Fibroblast of peridontal ligament (primary cell): ENCODE measurements around the gene OPA1.
A peak's percentile ranks its signal among the peaks of the same experiment; 100 is the strongest.
"Not testable (repeated sequence)": the region's sequence is repeated elsewhere in the genome, so short reads cannot be mapped to it uniquely, and the experiment has no call there.

ENCODE experiments used
- DNase-seq: peaks from one replicate; pipeline ENCODE4 v3.0.0-alpha.2; 2010; ENCODE audit errors: extremely low read depth

Gene OPA1

DNA sequence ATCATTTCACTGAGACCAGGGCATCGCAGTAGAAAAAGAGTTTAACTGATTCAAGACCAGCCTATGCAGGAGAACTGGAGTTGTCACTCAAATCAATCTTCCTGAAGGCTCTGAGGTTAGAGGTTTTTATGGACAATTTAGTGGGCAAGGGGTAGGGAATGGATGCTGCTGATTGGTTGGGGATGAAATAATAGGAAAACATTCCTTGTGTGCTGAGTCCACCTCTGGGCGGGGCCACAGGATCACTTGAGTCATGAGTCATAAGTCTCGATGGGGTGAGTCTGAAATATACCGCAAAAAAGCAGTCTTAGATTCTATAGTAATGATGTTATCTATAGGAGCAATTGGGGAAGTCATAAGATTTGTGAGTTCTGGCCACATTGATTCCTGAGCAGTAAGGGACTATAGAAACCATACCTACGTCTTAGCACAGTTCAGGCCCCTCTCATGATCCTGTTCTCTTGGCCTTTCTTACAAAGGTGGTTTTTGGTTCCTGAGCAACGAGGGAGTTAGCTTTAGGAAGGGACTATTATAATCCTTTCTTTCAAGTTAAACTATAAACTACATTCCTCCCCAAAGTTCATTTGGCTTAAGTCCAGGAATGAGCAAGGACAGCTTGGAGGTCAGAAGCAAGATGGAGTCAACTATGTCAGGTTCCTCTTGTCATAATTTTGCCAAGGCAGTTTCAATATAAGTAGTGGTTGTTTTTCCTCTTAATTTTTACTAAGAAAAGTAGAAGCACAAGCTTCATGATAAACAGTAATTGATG is 2.7 kb upstream of the OPA1 start:
- peak; percentile 35 for DNase-seq

DNA sequence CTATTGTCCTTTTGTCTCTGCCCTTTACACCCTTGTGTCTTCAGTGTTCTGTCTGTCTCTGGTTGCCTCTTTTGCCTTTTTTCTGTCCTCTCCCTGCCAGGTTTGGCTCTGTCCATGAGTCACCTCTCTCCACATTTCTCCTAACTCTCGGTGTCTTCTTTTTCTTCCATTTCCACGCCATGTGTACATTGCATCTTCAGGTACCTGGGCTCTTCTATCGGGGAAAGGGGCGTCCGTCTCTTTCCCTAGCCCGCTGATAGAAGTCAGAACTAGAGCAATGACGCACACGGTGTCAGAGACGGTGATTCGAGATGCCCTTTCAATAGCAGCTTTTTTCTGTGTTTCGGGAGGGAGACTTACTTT is 641 bp downstream of the OPA1 start:
- DNase-seq, result peak; percentile 45

DNA sequence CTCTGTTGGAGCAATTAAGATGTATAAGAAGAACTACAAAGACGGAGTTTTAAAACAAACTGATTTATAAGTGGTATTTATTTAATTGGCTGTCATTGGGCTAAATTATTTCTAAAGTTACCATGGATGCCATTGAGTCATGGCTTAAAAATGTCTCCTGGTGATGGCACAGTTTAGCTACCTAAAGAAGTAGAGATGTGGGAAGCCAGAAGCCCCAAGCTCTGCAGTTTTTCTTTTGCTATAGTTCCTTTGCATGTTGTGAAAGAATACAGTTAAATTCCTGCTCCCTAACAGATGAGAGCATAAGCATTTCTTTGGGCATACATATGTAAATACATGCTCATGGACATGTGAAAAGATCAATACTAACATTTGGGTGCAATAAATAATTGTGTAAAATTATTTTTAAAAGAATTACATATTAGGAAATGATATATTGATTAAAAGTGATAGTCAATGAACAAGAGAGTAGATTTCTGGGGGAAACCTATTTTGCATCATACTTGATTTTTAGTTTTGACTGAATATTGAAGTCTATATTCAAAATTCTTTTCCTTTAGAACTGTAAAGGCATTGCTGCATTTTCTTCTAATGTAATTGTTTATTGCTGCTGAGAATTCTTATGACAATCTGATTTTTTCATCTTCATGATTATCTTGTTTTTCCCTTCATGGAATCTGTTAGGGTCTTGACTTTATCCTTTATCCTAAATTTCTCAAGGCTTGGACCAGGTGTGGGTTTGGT is 2.1 kb downstream of the OPA1 start:
- DNase-seq, result peak; percentile 13

DNA sequence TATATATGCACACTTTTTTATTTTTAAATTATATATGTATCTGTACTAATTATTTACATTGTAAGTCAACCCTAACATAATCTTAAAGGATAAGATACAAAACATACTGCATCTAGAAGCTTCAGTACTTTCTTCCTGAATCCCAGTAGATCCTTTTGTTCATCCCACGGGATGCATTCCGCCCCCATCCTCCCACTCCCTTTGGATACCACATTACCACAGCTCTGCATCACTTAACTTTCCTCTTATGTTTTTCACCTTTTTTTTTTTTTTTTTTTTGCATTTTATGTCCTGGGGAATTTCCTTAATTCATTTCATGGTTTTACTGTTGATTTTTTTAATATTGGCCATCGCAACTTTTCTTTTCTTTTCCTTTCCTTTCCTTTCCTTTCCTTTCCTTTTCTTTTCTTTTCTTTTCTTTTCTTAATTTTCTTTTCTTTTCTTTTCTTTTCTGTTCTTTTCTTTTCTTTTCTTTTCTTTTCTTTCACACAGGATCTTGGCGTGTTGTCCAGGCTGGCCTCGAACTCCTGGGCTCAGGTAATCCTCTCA is 3.0 kb downstream of the OPA1 start:
- DNase-seq, result no peak

DNA sequence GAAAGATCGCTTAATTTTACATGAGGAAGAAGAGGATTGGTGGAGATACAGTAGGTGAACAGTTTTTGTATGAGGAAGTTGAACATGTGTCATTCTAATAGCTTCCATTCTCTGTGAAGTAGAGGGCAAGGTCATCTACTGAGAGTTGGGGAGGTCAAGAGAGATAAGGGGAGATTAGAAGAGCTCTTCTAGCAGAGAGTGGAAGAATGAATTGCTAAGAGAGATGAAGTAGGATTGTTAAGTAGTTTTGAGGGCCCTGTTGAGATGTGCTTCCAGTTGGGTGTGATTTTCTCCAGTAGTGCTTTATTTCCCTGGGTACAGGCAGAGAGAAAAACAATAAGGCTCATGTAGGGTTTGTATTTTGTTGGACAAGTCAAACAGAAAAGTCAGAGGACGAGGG is 5.2 kb downstream of the OPA1 start:
- DNase-seq, result no peak

DNA sequence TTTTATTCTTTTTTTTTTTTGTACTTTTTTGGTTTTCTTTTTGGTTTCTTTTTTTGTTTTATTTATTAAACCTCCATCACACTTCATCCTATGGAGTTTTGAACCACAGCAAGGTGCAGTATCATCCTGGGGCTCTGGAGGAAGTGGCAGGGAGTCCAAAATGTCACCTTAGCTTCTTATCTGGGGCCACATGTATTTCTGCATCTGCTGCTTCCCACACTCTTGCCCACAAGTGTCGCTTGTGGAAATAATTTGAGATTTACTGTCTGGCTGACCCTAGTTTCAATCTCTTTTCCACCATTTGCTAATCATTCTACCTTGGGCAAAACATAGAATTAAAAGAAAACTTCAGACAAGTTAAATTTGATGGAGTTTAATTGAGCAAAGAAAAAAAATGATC is 6.4 kb downstream of the OPA1 start:
- DNase-seq, result no peak

DNA sequence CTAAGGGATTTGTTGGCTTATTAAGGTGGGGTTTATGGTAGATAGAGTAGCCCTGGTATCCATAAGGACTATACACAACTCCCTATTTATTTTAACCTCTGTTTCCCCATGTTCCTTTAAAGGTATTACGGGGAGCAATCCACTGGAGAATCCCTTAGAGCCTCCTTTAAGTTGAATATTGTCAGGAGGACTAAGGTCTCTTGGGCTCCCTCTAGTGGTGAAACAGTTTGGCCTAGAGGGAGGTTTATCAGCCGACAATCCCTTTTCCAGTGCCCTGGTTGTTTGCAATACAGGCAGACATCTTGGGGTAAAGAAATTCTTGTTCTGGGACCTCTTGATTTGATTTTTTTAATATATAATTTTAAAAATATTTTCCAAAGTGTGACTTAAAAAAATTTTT is 12.9 kb downstream of the OPA1 start:
- DNase-seq, result peak; percentile 72

DNA sequence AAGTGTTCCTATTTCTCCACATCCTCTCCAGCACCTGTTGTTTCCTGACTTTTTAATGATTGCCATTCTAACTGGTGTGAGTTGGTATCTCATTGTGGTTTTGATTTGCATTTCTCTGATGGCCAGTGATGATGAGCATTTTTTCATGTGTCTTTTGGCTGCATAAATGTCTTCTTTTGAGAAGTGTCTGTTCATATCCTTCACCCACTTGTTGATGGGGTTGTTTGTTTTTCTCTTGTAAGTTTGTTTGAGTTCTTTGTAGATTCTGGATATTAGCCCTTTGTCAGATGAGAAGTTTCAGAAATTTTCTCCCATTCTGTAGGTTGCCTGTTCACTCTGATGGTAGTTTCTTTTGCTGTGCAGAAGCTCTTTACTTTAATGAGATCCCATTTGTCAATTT is 13.9 kb downstream of the OPA1 start:
- not testable (repeated sequence) for DNase-seq

DNA sequence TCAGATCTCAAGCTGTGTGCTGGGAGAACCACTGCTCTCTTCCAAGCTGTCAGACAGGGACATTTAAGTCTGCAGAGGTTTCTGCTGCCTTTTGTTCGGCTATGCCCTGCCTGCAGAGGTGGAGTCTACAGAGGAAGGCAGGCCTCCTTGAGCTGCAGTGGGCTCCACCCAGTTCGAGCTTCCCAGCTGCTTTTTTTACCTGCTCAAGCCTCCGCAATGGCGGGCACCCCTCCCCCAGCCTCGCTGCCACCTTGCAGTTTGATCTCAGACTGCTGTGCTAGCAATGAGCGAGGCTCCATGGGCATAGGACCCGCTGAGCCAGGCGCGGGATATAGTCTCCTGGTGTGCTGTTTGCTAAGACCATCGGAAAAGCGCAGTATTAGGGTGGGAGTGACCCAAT is 17.5 kb downstream of the OPA1 start:
- DNase-seq, result not testable (repeated sequence)

DNA sequence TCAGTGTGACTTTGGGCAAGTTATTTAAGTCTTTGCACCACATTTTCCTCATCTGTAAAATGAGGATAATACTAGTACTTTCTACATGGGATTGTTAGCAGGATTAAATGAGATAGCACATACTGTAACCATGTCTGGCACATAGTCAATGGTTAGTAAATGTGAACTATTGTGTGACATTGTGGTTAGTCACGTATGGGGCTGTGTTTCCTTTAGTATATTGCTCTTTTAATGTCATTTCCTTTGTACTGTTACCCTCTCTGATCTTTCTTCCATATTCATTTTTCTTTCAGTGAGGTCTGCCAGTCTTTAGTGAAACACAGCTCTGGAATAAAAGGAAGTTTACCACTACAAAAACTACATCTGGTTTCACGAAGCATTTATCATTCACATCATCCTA is 21.4 kb downstream of the OPA1 start:
- DNase-seq, result no peak

DNA sequence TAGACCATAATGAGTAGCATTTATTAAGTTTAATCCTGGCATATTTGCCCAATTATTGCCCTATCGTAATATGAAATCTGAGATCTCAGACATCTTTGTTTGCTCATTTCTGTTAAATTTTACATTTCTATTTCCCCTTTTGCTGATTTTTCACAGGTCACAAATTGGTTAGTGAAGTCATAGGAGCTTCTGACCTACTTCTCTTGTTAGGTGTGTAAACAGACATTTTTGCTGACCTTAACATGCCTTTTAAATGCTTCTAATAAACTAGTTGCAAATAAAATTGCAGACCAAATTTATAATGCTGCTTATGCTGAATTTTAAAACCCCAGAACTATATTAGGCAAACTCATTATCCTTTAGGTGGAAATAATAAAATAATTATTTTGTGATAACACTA is 24.6 kb downstream of the OPA1 start:
- DNase-seq, result no peak

DNA sequence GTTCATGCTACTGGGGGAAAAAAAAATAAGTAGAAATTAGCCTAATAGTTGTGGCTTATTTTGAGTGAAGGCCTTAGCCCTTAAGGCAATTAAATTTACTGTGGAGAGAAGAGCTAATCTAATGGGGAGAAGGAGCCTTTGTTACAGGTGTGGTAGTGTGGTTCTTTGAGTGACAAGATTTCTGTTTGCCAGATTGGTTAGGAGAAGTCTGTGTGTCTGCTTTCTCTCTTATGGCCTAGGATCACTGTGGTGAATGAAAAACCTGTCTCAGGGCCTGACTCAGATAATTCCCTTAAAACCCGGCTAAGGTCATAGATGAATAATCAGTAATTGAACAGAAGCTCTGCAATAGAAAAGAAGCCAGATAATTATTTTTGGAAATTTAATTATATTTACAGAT is 27.0 kb downstream of the OPA1 start:
- DNase-seq, result no peak

DNA sequence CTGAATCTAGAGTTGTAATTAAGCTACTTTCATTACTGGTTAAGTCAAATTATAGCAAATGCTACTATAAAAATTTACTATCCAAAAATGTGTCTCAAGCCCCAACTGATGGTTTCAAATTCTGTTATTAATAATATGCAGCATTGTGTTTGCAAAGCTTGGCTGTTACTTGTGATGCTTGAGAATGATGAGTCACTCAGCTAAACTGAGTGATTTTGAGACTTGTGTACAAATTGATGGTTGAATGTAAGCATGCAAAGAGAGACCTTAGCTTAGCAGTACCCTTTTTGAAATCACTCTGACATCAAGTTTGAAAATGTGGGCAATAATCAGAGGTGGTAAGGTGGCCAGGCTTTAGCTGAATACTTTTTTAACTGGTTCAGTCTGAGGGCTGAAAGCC is 27.6 kb downstream of the OPA1 start:
- peak; percentile 44 for DNase-seq

DNA sequence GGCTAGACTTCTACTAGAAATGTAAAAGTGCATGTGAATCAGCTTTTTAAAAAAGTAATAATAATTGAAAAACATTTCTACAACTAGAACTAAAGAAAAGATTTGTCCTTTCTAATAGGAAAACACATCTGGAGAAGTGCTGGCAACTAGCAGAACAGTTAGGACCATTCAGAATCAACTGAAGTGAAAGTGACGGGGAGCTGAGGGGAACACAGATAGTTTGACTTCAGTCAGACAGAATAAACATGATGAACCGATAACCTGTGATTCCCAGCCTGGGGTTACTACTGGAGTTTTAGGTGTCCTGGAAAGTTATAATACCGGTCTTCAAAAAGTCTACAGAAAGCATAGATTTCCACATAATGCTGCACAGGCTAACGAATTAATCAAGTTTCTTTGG is 28.1 kb downstream of the OPA1 start:
- DNase-seq, result no peak

DNA sequence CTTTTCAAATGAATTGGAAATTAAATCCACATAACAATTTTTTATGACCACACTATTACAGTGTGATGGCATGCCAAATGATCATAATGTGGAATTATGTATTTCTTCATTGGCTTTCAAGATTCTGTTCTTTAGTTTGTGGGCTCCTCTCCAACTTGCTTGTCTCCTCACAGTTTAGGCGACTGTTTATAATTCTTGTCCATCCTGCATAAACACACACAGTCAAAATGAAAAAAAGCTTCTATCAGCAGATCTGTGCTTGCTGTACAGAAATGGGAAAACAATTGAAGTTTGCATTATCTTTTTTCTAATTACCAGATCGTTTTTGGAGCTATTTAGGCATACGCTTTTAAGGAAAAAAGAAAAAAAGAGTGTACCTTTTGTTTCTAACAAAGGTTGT is 37.0 kb downstream of the OPA1 start:
- DNase-seq, result no peak

DNA sequence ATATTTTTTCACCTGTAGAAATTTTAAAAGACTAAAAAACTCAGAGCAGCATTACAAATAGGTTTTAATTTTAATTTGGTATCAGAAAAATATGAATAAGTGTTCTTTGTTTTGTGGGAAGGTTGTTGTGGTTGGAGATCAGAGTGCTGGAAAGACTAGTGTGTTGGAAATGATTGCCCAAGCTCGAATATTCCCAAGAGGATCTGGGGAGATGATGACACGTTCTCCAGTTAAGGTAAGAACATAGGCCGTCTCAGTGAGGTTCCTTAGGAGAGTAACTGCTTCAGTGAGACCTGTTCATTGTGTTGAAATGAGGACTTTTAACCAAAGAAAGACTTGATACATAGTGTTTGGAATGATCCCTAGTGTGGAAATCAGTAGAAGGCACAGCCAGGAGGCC is 44.8 kb downstream of the OPA1 start:
- no peak for DNase-seq

DNA sequence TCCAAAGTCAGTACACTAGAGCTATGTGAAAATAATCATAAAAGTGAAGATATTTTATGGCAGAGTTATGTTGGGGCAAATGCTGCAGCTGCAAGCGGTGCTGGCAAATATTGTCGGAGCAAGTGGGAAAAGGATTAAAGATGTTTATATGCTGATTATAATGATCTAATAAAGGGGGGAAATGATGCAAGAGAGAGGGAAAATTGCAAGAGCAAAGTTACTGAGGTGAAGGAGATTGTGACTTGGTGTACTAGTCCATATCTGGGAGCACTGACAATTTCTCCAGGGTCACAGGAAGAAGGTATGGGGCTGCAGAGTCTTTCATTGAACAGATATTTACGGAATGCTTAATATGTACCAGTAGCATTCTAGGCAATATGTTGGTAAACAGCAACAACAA is 45.8 kb downstream of the OPA1 start:
- DNase-seq, result no peak

DNA sequence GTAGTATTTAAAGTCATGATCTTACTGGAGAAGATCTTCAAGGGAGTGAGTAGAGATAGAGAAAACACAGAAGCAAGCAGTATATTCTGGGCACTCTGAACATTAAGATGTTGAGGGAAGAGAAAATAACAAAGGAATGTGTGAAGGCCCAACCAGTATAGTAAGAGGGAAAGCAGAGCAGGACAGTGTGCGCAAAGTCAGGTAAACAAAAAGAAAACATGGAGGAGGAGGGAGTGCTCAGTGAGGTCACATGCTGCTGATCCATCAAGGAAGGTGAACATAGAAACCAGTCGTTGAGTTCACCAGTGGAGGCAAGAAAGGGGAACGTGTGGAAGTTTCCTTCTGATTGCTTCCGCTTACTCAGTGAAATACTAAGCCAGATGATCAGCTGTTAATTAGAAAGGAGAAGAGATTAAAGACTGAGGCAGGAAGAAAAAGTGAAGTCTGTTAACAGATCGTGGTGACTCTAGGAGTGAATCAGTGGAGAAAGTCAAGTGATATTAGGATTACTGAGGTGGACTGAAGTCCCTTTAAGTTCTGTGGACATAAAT is 47.2 kb downstream of the OPA1 start:
- DNase-seq, result no peak

DNA sequence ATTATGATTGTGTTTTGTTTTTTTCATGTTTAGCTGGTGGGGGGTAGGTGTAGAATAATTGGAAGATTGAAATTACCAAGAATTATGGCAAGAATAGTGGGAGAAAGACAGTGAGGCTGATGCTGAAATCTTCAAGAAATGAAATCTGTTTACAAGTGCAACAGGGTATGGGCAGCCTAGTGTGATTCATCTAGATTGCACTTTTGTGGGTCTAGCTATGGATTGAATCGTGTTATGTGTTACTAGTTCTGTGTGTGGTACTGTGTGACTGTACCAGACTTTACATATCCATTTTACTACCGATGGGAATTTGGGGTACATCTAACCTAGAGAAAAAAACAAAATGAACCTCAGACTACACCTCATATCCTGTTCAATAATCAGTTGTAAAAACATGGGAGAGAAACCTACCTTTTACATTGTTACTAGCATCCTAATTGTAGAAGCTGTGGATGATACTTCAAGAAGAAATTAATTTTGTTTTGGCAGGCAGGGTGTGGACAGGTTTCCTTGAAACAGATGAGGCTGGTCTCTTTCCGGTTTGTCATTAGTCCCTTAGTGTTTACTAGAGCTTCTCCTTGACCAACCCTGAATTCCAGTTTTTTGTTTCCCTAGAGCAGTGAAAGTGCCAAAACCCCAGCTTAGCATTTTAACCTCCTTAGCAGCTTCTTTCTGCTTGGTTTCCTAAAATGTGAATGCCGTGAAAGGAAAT is 47.9 kb downstream of the OPA1 start:
- DNase-seq, result peak; percentile 25

DNA sequence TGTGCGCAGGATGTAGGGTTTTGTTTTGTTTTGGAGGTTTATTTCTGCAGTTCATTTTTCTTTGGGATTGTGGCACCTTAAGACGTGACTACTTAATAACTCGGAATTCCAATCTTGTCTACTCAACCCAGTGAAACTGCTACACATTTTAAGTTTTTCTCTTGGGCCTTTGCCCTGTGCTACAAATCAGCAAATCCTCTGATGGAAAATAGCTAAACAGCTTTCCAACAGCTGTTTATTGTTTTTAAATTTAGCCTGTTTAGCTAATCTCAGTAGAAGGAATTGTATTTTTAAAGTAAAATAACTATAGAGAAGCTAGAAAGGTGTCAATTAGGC is 48.4 kb downstream of the OPA1 start:
- no peak for DNase-seq

DNA sequence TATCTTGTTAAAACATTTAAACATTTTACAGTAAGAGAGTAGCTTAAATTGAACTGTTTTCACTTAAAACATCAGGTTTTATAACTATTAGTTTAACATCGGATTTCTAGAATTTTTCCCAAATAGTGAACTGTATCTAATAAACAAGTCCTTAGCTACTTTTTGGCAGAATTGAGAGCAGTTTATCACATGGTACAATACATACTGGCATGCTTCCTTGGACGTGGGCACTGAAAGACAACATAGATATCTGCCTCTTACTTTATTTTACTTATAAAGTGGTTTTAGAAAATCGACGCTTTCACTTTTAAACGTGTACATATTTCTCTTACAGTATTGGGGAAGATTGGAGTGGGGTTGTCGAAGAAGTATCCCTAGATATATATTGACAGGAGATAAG is 52.8 kb downstream of the OPA1 start:
- no peak for DNase-seq

DNA sequence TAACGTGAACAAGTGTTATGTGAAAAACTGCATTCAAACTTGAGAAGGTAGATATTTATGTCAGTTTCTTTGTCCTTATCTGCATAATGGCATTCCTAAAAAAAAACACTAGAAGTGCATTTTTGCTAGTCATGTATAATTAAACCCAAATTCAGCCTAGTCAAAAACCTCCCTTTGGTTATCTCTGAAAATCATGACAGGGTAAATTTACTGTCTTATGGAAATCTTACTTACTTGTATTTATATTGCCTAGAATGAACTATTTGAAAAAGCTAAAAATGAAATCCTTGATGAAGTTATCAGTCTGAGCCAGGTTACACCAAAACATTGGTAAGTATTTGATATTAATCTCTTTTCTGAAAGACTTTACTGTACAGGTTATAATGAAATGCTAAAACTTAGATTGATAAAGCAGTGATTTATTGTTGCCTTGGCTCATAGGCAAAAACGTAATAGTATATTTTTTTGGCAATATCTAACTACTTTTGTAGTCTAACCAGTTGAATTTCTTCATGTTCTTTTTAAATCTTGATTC is 55.6 kb downstream of the OPA1 start:
- DNase-seq, result no peak
